Lower leg skin (tissue), 3 donors: Measurements from ENCODE around the gene SUMF1.

Experiments
- POLR2A ChIP-seq, 2 donors: fragments of 450-650 bp; IDR thresholded peaks; one replicate each; pipeline ENCODE4 v1.6.1; 2016 to 2017; ENCODE audit warnings: antibody characterized with exemption in 2 of 2, mild to moderate bottlenecking in 1 of 2, moderate library complexity in 1 of 2
- TF ChIP-seq, protein P1 (sequence below), 3 donors: fragments of 450-650 bp; IDR thresholded peaks; one replicate each; pipeline ENCODE4 v1.5.1; 2016; ENCODE audit warnings: antibody characterized with exemption in 3 of 3, mild to moderate bottlenecking in 3 of 3, moderate library complexity in 2 of 3

DNA sequence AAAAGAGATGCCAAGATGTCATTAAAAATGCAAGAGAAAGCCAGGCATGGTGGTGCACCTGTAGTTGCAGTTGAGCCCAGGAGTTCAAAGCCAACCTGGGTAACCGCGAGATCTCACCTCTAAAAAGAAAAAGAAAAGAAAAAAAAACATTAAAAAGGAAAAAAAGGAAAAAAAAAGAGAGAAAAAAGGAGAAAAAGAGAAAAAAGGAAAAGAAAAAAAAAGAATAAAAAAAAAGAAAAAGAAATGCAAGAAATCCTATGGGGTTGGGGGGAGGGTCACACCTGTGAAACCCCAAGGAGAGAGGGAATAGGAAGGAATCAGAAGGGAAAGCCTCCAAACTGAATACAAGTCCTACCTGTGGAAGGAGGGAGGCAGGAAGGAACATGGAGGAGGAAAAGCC is 5.2 kb upstream of the SUMF1 start:
- TF ChIP-seq, protein P1, sequence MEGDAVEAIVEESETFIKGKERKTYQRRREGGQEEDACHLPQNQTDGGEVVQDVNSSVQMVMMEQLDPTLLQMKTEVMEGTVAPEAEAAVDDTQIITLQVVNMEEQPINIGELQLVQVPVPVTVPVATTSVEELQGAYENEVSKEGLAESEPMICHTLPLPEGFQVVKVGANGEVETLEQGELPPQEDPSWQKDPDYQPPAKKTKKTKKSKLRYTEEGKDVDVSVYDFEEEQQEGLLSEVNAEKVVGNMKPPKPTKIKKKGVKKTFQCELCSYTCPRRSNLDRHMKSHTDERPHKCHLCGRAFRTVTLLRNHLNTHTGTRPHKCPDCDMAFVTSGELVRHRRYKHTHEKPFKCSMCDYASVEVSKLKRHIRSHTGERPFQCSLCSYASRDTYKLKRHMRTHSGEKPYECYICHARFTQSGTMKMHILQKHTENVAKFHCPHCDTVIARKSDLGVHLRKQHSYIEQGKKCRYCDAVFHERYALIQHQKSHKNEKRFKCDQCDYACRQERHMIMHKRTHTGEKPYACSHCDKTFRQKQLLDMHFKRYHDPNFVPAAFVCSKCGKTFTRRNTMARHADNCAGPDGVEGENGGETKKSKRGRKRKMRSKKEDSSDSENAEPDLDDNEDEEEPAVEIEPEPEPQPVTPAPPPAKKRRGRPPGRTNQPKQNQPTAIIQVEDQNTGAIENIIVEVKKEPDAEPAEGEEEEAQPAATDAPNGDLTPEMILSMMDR (IDR thresholded peaks at IDR 0.05): no peak
- no peak for TF ChIP-seq POLR2A (IDR thresholded peaks at IDR 0.05)
